H1 (cell line): ENCODE measurements around the gene ITPR3. TPM values are rescaled to one million over a fixed set of nuclear protein-coding genes. Genes with fewer than 3 reads are reported as not detected.
A peak's percentile ranks its signal among the peaks of the same experiment; 100 is the strongest.

Experiments
- CTCF ChIA-PET: fragments of 300-600 bp; sonication (Branson Sonifier 250); formaldehyde crosslinking; loops from one replicate; lab custom pipeline; 2021; ENCODE audit not compliant: partially characterized antibody; lab: Charles Lee
- POLR2A ChIA-PET: fragments of 300-600 bp; sonication (Branson Sonifier 250); formaldehyde crosslinking; loops from one replicate; lab custom pipeline; 2021; ENCODE audit warnings: inconsistent platforms; ENCODE audit not compliant: partially characterized antibody; lab: Charles Lee
- DNase-seq, 2 experiments: peaks; one replicate each; pipeline versions ENCODE4 v3.0.0 to v3.0.0-alpha.2; 2010 to 2022; ENCODE audit warnings: low spot score in 2 of 2, low read depth in 1 of 2, mixed read lengths in 1 of 2
- FAIRE-seq: peaks from 2 replicates; lab custom pipeline; 2011; peaks lifted over from hg19 to GRCh38; lab: Jason Lieb, UNC
- H2AFZ ChIP-seq: 2 replicates; pipeline ENCODE4 v1.8.1; 2012; ENCODE audit warnings: low read length, inconsistent platforms
- H2AK5ac ChIP-seq: 2 replicates; pipeline ENCODE4 v1.6.1; 2013; ENCODE audit warnings: low read depth, low read length
- H2BK120ac ChIP-seq: replicated peaks from 2 replicates; pipeline ENCODE3; 2013; ENCODE audit warnings: low read depth, low read length, inconsistent platforms
- H2BK12ac ChIP-seq: 2 replicates; pipeline ENCODE4 v1.6.1; 2013; ENCODE audit warnings: low read depth, low read length
- H2BK15ac ChIP-seq: 2 replicates; pipeline ENCODE4 v1.6.1; 2013; ENCODE audit warnings: low read length
- H2BK20ac ChIP-seq: 2 replicates; pipeline ENCODE4 v1.6.1; 2013; ENCODE audit warnings: low read length
- H2BK5ac ChIP-seq: 2 replicates; pipeline ENCODE4 v1.6.1; 2013; ENCODE audit warnings: low read depth, low read length
- H3K14ac ChIP-seq: 2 replicates; pipeline ENCODE4 v1.6.1; 2013; ENCODE audit warnings: inconsistent platforms; ENCODE audit not compliant: insufficient read length
- H3K18ac ChIP-seq: 2 replicates; pipeline ENCODE4 v1.6.1; 2013; ENCODE audit warnings: low read length; ENCODE audit errors: extremely low read depth
- H3K23ac ChIP-seq: 2 replicates; pipeline ENCODE4 v1.6.1; 2013; ENCODE audit warnings: inconsistent platforms; ENCODE audit not compliant: insufficient read length
- H3K23me2 ChIP-seq: 2 replicates; pipeline ENCODE4 v1.6.1; 2013; ENCODE audit warnings: low read depth, low read length
- H3K27ac ChIP-seq: 2 replicates; pipeline ENCODE4 v1.6.1; 2011; ENCODE audit warnings: low read depth, low read length, inconsistent platforms
- H3K27me3 ChIP-seq, 4 experiments: replicated peaks in 1 of 4; 1 replicate in 1 of 4; 2 replicates in 3 of 4; pipeline versions ENCODE4 v1.6.1 to v1.8.1; 2011 to 2013; ENCODE audit warnings: low read length in 3 of 4, mild to moderate bottlenecking in 3 of 4, inconsistent platforms in 2 of 4, mixed read lengths in 2 of 4, moderate library complexity in 1 of 4; ENCODE audit not compliant: control insufficient read depth in 3 of 4, insufficient read depth in 3 of 4; ENCODE audit errors: extremely low read depth in 1 of 4
- H3K36me3 ChIP-seq, 4 experiments: 2 replicates each; pipeline versions ENCODE4 v1.6.1 to v1.8.1; 2011 to 2013; ENCODE audit warnings: mild to moderate bottlenecking in 4 of 4, low read length in 3 of 4, moderate library complexity in 2 of 4, control low read depth in 1 of 4, inconsistent platforms in 1 of 4; ENCODE audit not compliant: insufficient read depth in 4 of 4, control insufficient read depth in 2 of 4
- H3K4ac ChIP-seq: replicated peaks from 2 replicates; pipeline ENCODE3; 2013; ENCODE audit warnings: low read length, low read depth, mixed read lengths, inconsistent platforms; ENCODE audit not compliant: insufficient read length
- H3K4me1 ChIP-seq, 4 experiments: replicated peaks in 1 of 4; 1 replicate in 1 of 4; 2 replicates in 3 of 4; pipeline versions ENCODE4 v1.6.1 to v1.8.1; 2011 to 2013; ENCODE audit warnings: low read length in 3 of 4, inconsistent platforms in 2 of 4, mixed read lengths in 1 of 4; ENCODE audit not compliant: insufficient read depth in 4 of 4, control insufficient read depth in 3 of 4
- H3K4me2 ChIP-seq, 2 experiments: 2 replicates each; pipeline versions ENCODE4 v1.6.1 to v1.8.1; 2011 to 2013; ENCODE audit warnings: low read depth in 2 of 2, low read length in 2 of 2, control low read depth in 1 of 2, inconsistent platforms in 1 of 2, mild to moderate bottlenecking in 1 of 2; ENCODE audit not compliant: insufficient read depth in 1 of 2
- H3K4me3 ChIP-seq, 4 experiments: fragments of 200-600, 300-600 bp in 1 of 4; sonication (generic), shearing (Covaris generic), sonication (Bioruptor Twin) in 1 of 4; 2 replicates each; pipeline versions ENCODE4 v1.5.1 to v1.8.1; 2011 to 2016; ENCODE audit warnings: low read length in 4 of 4, low read depth in 3 of 4, control low read depth in 2 of 4, inconsistent platforms in 2 of 4, mild to moderate bottlenecking in 2 of 4, mixed read lengths in 1 of 4, moderate library complexity in 1 of 4; ENCODE audit not compliant: insufficient read depth in 2 of 4; ENCODE audit errors: extremely low read depth in 1 of 4
- H3K56ac ChIP-seq: replicated peaks from 2 replicates; pipeline ENCODE3; 2013; ENCODE audit warnings: low read depth, mild to moderate bottlenecking, mixed read lengths, low read length, inconsistent platforms; ENCODE audit not compliant: insufficient read length
- H3K79me1 ChIP-seq: 2 replicates; pipeline ENCODE4 v1.6.1; 2013; ENCODE audit warnings: low read depth, low read length, control low read depth
- H3K79me2 ChIP-seq, 2 experiments: 2 replicates each; pipeline versions ENCODE4 v1.6.1 to v1.8.1; 2012 to 2013; ENCODE audit warnings: low read length in 2 of 2, mild to moderate bottlenecking in 2 of 2, inconsistent platforms in 1 of 2; ENCODE audit not compliant: insufficient read depth in 2 of 2, control insufficient read depth in 1 of 2
- H3K9ac ChIP-seq, 4 experiments: replicated peaks in 1 of 4; 1 replicate in 1 of 4; 2 replicates in 3 of 4; pipeline versions ENCODE4 v1.6.1 to v1.8.1; 2011 to 2013; ENCODE audit warnings: low read depth in 3 of 4, low read length in 3 of 4, control low read depth in 2 of 4, mild to moderate bottlenecking in 2 of 4, moderate library complexity in 2 of 4, inconsistent platforms in 1 of 4; ENCODE audit errors: extremely low read depth in 1 of 4
- H3K9me3 ChIP-seq, 2 experiments: 2 replicates each; pipeline versions ENCODE4 v1.6.1 to v1.8.1; 2012 to 2013; ENCODE audit warnings: mild to moderate bottlenecking in 2 of 2, moderate library complexity in 2 of 2, control low read depth in 1 of 2, inconsistent platforms in 1 of 2, low read depth in 1 of 2, low read length in 1 of 2, mixed read lengths in 1 of 2; ENCODE audit not compliant: insufficient read depth in 2 of 2
- H4K20me1 ChIP-seq, 2 experiments: replicated peaks in 1 of 2; 2 replicates each; pipeline versions ENCODE3 to v1.8.1; 2011 to 2013; ENCODE audit warnings: inconsistent platforms in 2 of 2, low read length in 2 of 2, mild to moderate bottlenecking in 1 of 2; ENCODE audit not compliant: insufficient read depth in 2 of 2, control insufficient read depth in 1 of 2
- H4K5ac ChIP-seq: 2 replicates; pipeline ENCODE4 v1.6.1; 2013; ENCODE audit warnings: low read length, low read depth, mixed read lengths, inconsistent platforms; ENCODE audit not compliant: insufficient read length
- H4K8ac ChIP-seq: 2 replicates; pipeline ENCODE4 v1.8.0; 2013; ENCODE audit warnings: mild to moderate bottlenecking, moderate library complexity, low read length, inconsistent platforms; ENCODE audit not compliant: insufficient read depth; ENCODE audit errors: extremely low read depth
- H4K91ac ChIP-seq: replicated peaks from 2 replicates; pipeline ENCODE3; 2013; ENCODE audit warnings: low read length, mixed read lengths, inconsistent platforms; ENCODE audit not compliant: insufficient read length
- ATF3 ChIP-seq: IDR thresholded peaks from 2 replicates; pipeline ENCODE4 v1.6.1; 2011; ENCODE audit warnings: low read depth, mild to moderate bottlenecking, low read length; ENCODE audit not compliant: insufficient read depth
- HDAC2 ChIP-seq, 2 experiments: fragments of 300-600 bp in 1 of 2; sonication (generic) in 1 of 2; IDR thresholded peaks; 2 replicates each; pipeline ENCODE4 v1.6.1; 2011 to 2012; ENCODE audit warnings: low read depth in 2 of 2, low read length in 2 of 2, mild to moderate bottlenecking in 2 of 2, moderate library complexity in 2 of 2, borderline replicate concordance in 1 of 2, inconsistent platforms in 1 of 2
- MAFK ChIP-seq: IDR thresholded peaks from 2 replicates; pipeline ENCODE4 v1.6.1; 2012; ENCODE audit warnings: low read depth, mild to moderate bottlenecking, improper control_type of control experiment, low read length
- POU5F1 ChIP-seq: IDR thresholded peaks from 2 replicates; pipeline ENCODE4 v1.6.1; 2011; ENCODE audit warnings: low read depth, mild to moderate bottlenecking, low read length, moderate library complexity
- TAF7 ChIP-seq: optimal IDR thresholded peaks from 2 replicates; pipeline ENCODE3; 2011; ENCODE audit warnings: low read depth, mild to moderate bottlenecking, inconsistent platforms, low read length, moderate library complexity, borderline replicate concordance
- TBP ChIP-seq: IDR thresholded peaks from 2 replicates; pipeline ENCODE4 v1.6.1; 2011; ENCODE audit warnings: low read depth, low read length, improper control_type of control experiment
- WGBS, 2 experiments: shearing (Covaris generic) in 1 of 2; methylation state at CpG; one replicate each; pipeline versions ENCODE4 v1.1.6 to v1.1.7; 2013 to 2015; ENCODE audit warnings: low lambda C conversion rate in 2 of 2, mixed read lengths in 2 of 2, inconsistent platforms in 1 of 2, low coverage in 1 of 2, missing lambda C conversion rate in 1 of 2; ENCODE audit not compliant: insufficient replicate concordance in 2 of 2, insufficient coverage in 1 of 2, insufficient read length in 1 of 2; ENCODE audit errors: extremely low coverage in 1 of 2, missing lambda C conversion rate in 1 of 2; 5-methylcytosine and 5-hydroxymethylcytosine counted together
- polyA plus RNA-seq, 7 experiments: library from polyadenylated mRNA; depleted of rRNA in 3 of 7; stranded (reverse) in 5 of 7; unstranded in 2 of 7; fragments of >200 nt in 5 of 7; fragments of 200-250 nt in 2 of 7; gene quantifications; 1 replicate in 5 of 7; 2 replicates in 1 of 7; 4 replicates in 1 of 7; pipeline versions ENCODE4 v1.2.1 to v1.2.3, GENCODE V29; 2011 to 2013; ENCODE audit warnings: missing spikeins in 2 of 7, mixed read lengths in 2 of 7
- total RNA-seq: library from RNA; stranded (reverse); fragmentation: NEBNext Ultra II Directional; extraction: Animal tissue kit (Norgen Biotek cat#: 25700); gene quantifications from 2 replicates; pipeline ENCODE4 v1.2.1, GENCODE V29; 2021

The ITPR3 gene
- total and polyA plus RNA-seq, 2 of the 8 experiments (the other 6 are each of a cell fraction or from before 2014, with no cell fraction given), result 29.1 to 45.7 TPM

- Histone ChIP-seq H2BK15ac (no peak overlapping the region), H2BK5ac (no peak overlapping the region), H3K36me3 (no peaks in the 10 kb centered on the region), H3K4ac (peak overlapping the region; percentile 38), H3K23me2 (peaks cover 13% of the 10 kb centered on the region), H3K9ac (no peak overlapping the region), H2BK20ac (no peak overlapping the region), H3K4me3 (no peak overlapping the region), H4K20me1 (no peaks in the 10 kb centered on the region), H3K14ac (no peak overlapping the region), H2AFZ (no peak overlapping the region), H3K56ac (no peak overlapping the region), H2BK12ac (no peak overlapping the region), H4K5ac (no peak overlapping the region), H3K4me1 (peaks cover 0 to 6% (median 0%) of the 10 kb centered on the region in 4 experiments; a peak in 6 of 7 replicates), H3K23ac (no peak overlapping the region), H3K4me2 (no peak overlapping the region), H4K8ac (no peak overlapping the region), H3K79me1 (no peaks in the 10 kb centered on the region), H3K27ac (no peak overlapping the region), H4K91ac (no peak overlapping the region), H2AK5ac (no peak overlapping the region), H3K27me3 (peaks cover 0 to 5% (median 1%) of the 10 kb centered on the region in 4 experiments; a peak in 3 of 7 replicates), H3K9me3 (0 out of 4 replicates have a peak, but pooled peaks cover 0 to under 1% of the 10 kb centered on the region in 2 experiments), H2BK120ac (no peak overlapping the region), H3K18ac (no peak overlapping the region), H3K79me2 (no peaks in the 10 kb centered on the region)
- FAIRE-seq (no peak), DNase-seq (no peak)
- TF ChIP-seq ATF3 (no peak), TBP (no peak), POU5F1 (no peak), HDAC2 (IDR thresholded peaks at IDR 0.05; ENCODE audit: borderline replicate concordance in 1 of 2, low read depth in 2 of 2, low read length in 2 of 2) (no peak), MAFK (no peak), TAF7 (no peak)
- 85% methylated on average over 2 of the region's 4 CpGs; no CpG with 5 or more reads in 1 of the 2 experiments for WGBS, 2 experiments
- ChIA-PET POLR2A (interaction anchor here (1.9 kb wide), 1 partner anchor 10 kb away, joined by 6 read pairs; no protein-coding TSS in a partner anchor), CTCF (interaction anchor here (0.8 to 10.4 kb wide), 5 partner anchors 9 to 37 kb away, joined by 3 to 70 read pairs (median 4); partner anchors contain the start of gene BAK1)
Measured at GRCh38 chr6:33616913-33617312, 4.2 kb upstream of the ITPR3 start.
